Neural cell (in vitro differentiated cells): ENCODE results near the gene GRHL1.

Experiments used
- EP300 ChIP-seq: fragments of 450-650 bp; conservative IDR thresholded peaks from 2 replicates; pipeline ENCODE4 v1.6.1; 2014; ENCODE audit warnings: antibody characterized with exemption, mild to moderate bottlenecking, moderate library complexity; ENCODE audit not compliant: poor library complexity, severe bottlenecking
- EZH2 ChIP-seq: fragments of 200-600, 300-800 bp; shearing (Covaris generic), sonication (generic); IDR thresholded peaks from 2 replicates; pipeline ENCODE4 v1.6.1; 2014; ENCODE audit warnings: antibody characterized with exemption, low read length, borderline replicate concordance, mild to moderate bottlenecking; ENCODE audit not compliant: insufficient read depth, poor library complexity, severe bottlenecking
- MXI1 ChIP-seq: fragments of 450-650 bp; conservative IDR thresholded peaks from 2 replicates; pipeline ENCODE4 v1.6.1; 2014; ENCODE audit warnings: antibody characterized with exemption, mild to moderate bottlenecking; ENCODE audit not compliant: poor library complexity, severe bottlenecking
- POLR2AphosphoS5 ChIP-seq: IDR thresholded peaks from 2 replicates; pipeline ENCODE4 v1.6.1; 2012
- RAD21 ChIP-seq: fragments of 450-650 bp; conservative IDR thresholded peaks from 2 replicates; pipeline ENCODE4 v1.6.1; 2014; ENCODE audit warnings: antibody characterized with exemption, mild to moderate bottlenecking, moderate library complexity
- SMC3 ChIP-seq: fragments of 450-650 bp; conservative IDR thresholded peaks from 2 replicates; pipeline ENCODE4 v1.6.1; 2014; ENCODE audit warnings: antibody characterized with exemption, mild to moderate bottlenecking, moderate library complexity; ENCODE audit not compliant: poor library complexity
- TF ChIP-seq, protein P1 (sequence below): fragments of 450-650 bp; IDR thresholded peaks from 2 replicates; pipeline ENCODE4 v1.5.1; 2014; ENCODE audit warnings: antibody characterized with exemption, mild to moderate bottlenecking, moderate library complexity; ENCODE audit not compliant: poor library complexity, severe bottlenecking
- TF ChIP-seq, protein P2 (sequence below): IDR thresholded peaks from 2 replicates; pipeline ENCODE4 v1.6.1; 2012; ENCODE audit warnings: borderline replicate concordance

DNA sequence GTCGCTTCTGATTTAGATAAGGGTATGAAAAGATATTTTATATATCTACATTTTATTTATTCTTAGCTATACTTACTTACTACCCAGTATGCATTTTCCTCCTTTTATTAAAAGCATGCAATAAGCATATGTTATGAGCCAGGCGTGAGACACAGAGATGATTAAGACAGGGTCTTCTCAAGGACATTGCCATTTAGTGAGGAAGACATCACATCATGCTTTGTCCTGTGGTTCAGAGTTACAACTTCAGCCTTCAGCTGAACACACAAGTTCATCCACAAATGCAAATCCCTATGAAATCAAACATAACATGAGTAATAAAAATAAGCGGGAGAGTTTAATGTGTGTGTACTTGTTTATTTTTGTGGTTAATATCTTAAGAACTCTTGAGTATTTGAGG, 30.2 kb downstream of the GRHL1 start:
- TF ChIP-seq, protein P1, sequence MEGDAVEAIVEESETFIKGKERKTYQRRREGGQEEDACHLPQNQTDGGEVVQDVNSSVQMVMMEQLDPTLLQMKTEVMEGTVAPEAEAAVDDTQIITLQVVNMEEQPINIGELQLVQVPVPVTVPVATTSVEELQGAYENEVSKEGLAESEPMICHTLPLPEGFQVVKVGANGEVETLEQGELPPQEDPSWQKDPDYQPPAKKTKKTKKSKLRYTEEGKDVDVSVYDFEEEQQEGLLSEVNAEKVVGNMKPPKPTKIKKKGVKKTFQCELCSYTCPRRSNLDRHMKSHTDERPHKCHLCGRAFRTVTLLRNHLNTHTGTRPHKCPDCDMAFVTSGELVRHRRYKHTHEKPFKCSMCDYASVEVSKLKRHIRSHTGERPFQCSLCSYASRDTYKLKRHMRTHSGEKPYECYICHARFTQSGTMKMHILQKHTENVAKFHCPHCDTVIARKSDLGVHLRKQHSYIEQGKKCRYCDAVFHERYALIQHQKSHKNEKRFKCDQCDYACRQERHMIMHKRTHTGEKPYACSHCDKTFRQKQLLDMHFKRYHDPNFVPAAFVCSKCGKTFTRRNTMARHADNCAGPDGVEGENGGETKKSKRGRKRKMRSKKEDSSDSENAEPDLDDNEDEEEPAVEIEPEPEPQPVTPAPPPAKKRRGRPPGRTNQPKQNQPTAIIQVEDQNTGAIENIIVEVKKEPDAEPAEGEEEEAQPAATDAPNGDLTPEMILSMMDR, result no peak
- TF ChIP-seq SMC3 (no peak), EP300 (no peak), EZH2 (no peak), MXI1 (no peak), POLR2AphosphoS5 (no peak), RAD21 (no peak)
- TF ChIP-seq, protein P2, sequence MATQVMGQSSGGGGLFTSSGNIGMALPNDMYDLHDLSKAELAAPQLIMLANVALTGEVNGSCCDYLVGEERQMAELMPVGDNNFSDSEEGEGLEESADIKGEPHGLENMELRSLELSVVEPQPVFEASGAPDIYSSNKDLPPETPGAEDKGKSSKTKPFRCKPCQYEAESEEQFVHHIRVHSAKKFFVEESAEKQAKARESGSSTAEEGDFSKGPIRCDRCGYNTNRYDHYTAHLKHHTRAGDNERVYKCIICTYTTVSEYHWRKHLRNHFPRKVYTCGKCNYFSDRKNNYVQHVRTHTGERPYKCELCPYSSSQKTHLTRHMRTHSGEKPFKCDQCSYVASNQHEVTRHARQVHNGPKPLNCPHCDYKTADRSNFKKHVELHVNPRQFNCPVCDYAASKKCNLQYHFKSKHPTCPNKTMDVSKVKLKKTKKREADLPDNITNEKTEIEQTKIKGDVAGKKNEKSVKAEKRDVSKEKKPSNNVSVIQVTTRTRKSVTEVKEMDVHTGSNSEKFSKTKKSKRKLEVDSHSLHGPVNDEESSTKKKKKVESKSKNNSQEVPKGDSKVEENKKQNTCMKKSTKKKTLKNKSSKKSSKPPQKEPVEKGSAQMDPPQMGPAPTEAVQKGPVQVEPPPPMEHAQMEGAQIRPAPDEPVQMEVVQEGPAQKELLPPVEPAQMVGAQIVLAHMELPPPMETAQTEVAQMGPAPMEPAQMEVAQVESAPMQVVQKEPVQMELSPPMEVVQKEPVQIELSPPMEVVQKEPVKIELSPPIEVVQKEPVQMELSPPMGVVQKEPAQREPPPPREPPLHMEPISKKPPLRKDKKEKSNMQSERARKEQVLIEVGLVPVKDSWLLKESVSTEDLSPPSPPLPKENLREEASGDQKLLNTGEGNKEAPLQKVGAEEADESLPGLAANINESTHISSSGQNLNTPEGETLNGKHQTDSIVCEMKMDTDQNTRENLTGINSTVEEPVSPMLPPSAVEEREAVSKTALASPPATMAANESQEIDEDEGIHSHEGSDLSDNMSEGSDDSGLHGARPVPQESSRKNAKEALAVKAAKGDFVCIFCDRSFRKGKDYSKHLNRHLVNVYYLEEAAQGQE, result no peak
